ENCODE data around the gene UGT1A8. TPM values are rescaled to one million over a fixed set of nuclear protein-coding genes. Genes with fewer than 3 reads are reported as not detected.

The UGT1A8 gene
- total and polyA plus RNA-seq, 2 donors (not counting 3 experiments of a cell fraction or from before 2014, with no cell fraction given): not detected

DNA sequence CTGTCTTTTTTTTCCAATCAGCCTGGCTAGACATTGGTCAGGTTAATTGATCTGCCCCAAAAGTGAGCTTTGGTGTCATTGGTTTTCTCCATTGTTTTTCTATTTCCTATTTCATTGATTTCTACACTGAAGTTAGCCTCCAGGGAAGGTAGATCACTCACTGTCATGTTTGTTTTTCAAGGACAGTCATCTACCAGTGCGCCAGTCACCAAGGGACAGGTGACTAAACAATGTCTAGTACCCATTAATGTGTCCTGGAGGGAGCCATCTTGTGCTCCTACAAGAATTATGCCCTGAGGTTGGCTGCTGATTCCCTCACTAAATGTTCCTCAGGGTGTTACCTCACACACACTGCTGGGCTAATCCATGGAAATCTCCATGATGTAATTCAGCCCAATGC lies 33.2 kb upstream of the UGT1A8 start:
- DNase-seq (ENCODE audit: low read depth, low spot score) (no peak), FAIRE-seq (no peak)
- H3K36me3 ChIP-seq (ENCODE audit: control insufficient read depth in 2 of 2, extremely low read depth in 1 of 2, insufficient read depth in 2 of 2, low read length in 2 of 2): no peaks in the 10 kb centered on the region
- no peak overlapping the region for H3K4me2 ChIP-seq (ENCODE audit: insufficient read depth, low read length)
- no peaks in the 10 kb centered on the region for H3K27me3 ChIP-seq (ENCODE audit: control insufficient read depth in 2 of 2, insufficient read depth in 2 of 2, low read length in 2 of 2)
- H3K27ac ChIP-seq (ENCODE audit: insufficient read depth, low read depth, low read length): no peak overlapping the region
- no peaks in the 10 kb centered on the region for H3K9me3 ChIP-seq (replicated peaks; ENCODE audit: control insufficient read depth, insufficient read depth, low read length)
- BruUV-seq (replicated peaks): no TSS peak
- H3K9ac ChIP-seq (replicated peaks; ENCODE audit: extremely low read depth, insufficient read depth, low read length): no peak overlapping the region
- intact Hi-C loops (cut with micrococcal nuclease): no loop called here
- CTCF ChIA-PET: no interaction called here
- POLR2A ChIA-PET: no interaction called here
- no peaks in the 10 kb centered on the region for H4K20me1 ChIP-seq (replicated peaks; ENCODE audit: control insufficient read depth, extremely low read depth, insufficient read depth, low read length)
- no peaks in the 10 kb centered on the region for H3K4me1 ChIP-seq (ENCODE audit: control insufficient read depth, extremely low read depth, insufficient read depth, low read length)
- no peak overlapping the region for H3K4me3 ChIP-seq (replicated peaks in 1 of 3; ENCODE audit: insufficient read depth in 1 of 3, low read depth in 1 of 3, low read length in 3 of 3)
- no peak overlapping the region for H2AFZ ChIP-seq (ENCODE audit: low read depth, low read length)
- TF ChIP-seq POLR2A (IDR thresholded peaks at IDR 0.05; ENCODE audit: low read depth, low read length) (no peak), POLR2AphosphoS5 (IDR thresholded peaks at IDR 0.05; ENCODE audit: insufficient read depth, low read depth, low read length) (no peak), MYC (IDR thresholded peaks at IDR 0.05; ENCODE audit: low read depth, low read length) (no peak), CTCF (IDR thresholded peaks at IDR 0.05; ENCODE audit: extremely low read depth in 1 of 2, insufficient read depth in 1 of 2, low read depth in 1 of 2, low read length in 2 of 2) (no peak), GATA2 (IDR thresholded peaks at IDR 0.05; ENCODE audit: insufficient read depth, insufficient read length, low read depth, low read length) (no peak), FOS (IDR thresholded peaks at IDR 0.05; ENCODE audit: borderline replicate concordance, insufficient read depth, low read length) (no peak), EZH2 (IDR thresholded peaks at IDR 0.05; ENCODE audit: borderline replicate concordance, low read depth, low read length, severe bottlenecking) (no peak), JUN (IDR thresholded peaks at IDR 0.05; ENCODE audit: borderline replicate concordance, insufficient read depth, insufficient read length, low read depth) (no peak)
- TF ChIP-seq, protein P1, sequence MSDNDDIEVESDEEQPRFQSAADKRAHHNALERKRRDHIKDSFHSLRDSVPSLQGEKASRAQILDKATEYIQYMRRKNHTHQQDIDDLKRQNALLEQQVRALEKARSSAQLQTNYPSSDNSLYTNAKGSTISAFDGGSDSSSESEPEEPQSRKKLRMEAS (IDR thresholded peaks at IDR 0.05; ENCODE audit: insufficient read depth, insufficient read length): no peak
- H3K79me2 ChIP-seq (ENCODE audit: control insufficient read depth, insufficient read depth, low read length): no peaks in the 10 kb centered on the region
- no peaks in the 10 kb centered on the region for H3K9me1 ChIP-seq (replicated peaks; ENCODE audit: control insufficient read depth, extremely low read depth, insufficient read depth, low read length)
- dilution Hi-C loops (cut with MboI; ENCODE audit: extremely low pct_ligation_motif_present, low sequenced_read_pairs): no loop called here

All from endothelial cell of umbilical vein (primary cell).